SK-MEL-5 (cell line): ENCODE data around the gene SLC1A5. TPM values are rescaled to one million over a fixed set of nuclear protein-coding genes. Genes with fewer than 3 reads are reported as not detected.
"Not testable (repeated sequence)": the region's sequence is repeated elsewhere in the genome, so short reads cannot be mapped to it uniquely, and the experiment has no call there.

Experiments used
- DNase-seq: peaks from one replicate; pipeline ENCODE4 v3.0.0-alpha.2; 2016; ENCODE audit warnings: low read depth, low spot score
- in situ Hi-C: cut with HindIII; loops from 2 replicates; pipeline ENCODE4 v1.10.0; 2016; ENCODE audit warnings: low sequenced_read_pairs, high pct_unique_total_duplicates, low pct_unique_long_range_greater_than_20kb
- total RNA-seq: library from RNA; depleted of rRNA; stranded (reverse); fragments of >200 nt; shearing (Covaris generic); gene quantifications from 2 replicates; pipeline ENCODE4 v1.2.3, GENCODE V29; 2014

Gene SLC1A5
- total RNA-seq, 1 experiment from 2014 or later: 90.2 TPM

DNA sequence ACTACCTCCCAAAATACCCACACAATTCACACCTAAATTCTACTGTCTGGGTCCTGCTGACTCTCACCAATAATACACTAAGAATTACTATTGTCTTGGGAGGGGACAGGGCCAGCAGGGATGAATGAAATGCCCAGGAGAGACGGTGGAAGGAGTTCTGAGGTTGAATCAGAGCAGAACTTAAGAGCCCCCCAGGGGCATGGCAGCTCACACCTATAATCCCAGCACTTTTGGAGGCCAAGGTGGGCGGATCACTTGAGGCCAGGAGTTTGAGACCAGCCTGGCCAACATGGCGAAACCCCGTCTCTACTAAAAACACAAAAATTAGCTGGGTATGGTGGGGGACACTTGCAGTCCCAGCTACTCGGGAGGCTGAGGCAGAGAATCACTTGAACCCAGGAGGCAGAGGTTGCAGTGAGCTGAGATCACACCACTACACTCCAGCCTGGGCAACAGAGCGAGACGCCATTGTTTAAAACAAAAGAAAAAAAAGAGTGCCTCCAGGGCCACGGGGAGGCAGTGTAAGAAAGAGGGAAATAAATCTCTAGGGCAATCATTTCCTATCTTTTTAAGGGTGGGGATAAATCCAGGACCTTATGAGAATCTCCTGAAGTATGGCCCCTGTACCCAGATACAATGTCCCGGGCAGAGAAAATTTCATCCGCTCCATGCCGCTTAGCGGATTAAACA lies 10.3 kb downstream of the SLC1A5 start:
- DNase-seq, in situ Hi-C loops: not testable (repeated sequence)

- in situ Hi-C loops: no loop called here
- DNase-seq: peak; percentile 47
Measured at GRCh38 chr19:46776927-46777911, 11.2 kb downstream of the SLC1A5 start.

DNA sequence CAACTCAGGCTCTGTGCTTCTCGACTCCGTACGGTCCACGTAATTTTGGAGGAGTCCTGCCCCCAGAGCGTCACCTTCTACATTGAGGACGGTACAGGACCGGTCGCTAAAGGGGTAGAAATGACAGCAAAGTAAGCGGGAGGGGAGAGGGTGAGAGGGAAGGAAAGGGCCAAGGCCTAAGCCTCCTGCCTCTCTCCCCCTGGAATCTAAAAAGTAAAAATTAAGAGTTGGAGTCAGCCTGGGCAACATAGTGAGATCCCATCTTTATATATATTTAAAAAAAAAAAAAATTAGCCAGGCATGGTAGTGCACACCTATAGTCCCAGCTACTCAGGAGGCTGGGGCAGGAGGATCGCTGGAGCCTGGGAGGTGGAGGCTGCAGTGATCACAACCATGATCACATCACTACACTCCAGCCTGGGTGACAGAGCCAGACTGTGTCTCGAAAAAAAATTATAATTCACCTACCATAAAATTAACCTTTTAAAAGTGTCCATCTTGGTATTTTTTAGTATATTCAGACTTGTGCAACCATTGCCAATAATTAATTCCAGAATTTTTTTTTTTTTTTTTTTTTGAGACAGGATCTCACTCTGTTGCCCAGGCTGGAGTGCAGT lies 12.6 kb downstream of the SLC1A5 start:
- in situ Hi-C loops: no loop called here
- no peak for DNase-seq

- in situ Hi-C loops: no loop called here
Measured at GRCh38 chr19:46773018-46773399, 15.4 kb downstream of the SLC1A5 start.

DNA sequence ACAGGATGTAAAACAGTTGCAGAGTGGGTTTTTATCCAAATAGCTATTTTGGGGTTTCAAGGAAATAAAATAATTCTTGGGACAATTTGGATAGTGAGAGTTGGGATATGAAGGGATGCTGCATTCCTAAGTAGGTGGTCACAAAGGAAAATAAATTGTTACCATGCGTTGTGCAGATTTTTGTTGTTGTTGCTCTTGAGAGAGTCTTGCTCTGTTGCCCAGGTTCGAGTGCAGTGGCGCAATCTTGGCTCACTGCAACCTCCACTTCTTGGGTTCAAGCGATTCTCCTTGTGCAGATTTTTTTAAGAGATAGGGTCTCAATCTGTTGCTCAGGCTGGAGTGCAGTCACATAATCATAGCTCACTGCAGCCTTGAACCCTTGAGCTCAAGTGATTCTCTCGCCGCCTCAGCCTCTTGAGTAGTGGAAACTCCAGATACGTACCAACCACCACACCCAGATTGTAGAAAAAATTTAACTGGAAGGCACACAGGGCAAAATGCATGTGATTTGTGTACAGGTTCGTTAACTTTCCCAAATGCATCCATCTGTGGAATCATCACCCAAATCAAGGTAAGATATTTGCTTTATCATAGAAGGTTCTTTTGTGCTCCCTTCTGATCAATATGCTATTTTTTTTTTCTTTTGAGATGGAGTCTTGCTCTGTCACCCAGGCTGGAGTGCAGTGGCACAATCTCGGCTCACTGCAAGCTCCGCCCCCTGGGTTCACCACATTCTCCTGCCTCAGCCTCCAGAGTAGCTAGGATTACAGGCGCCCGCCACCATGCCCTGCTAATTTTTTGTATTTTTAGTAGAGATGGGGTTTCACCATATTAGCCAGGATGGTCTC lies 16.0 kb downstream of the SLC1A5 start:
- in situ Hi-C loops: no loop called here
- DNase-seq: no peak

More at GRCh38 chr19:46773018-46773399, 15.4 kb downstream of the SLC1A5 start:
- DNase-seq: no peak

GRCh38 chr19:46768746-46769145 lies 19.6 kb downstream of the SLC1A5 start:
- in situ Hi-C loops, DNase-seq: not testable (repeated sequence)

DNA sequence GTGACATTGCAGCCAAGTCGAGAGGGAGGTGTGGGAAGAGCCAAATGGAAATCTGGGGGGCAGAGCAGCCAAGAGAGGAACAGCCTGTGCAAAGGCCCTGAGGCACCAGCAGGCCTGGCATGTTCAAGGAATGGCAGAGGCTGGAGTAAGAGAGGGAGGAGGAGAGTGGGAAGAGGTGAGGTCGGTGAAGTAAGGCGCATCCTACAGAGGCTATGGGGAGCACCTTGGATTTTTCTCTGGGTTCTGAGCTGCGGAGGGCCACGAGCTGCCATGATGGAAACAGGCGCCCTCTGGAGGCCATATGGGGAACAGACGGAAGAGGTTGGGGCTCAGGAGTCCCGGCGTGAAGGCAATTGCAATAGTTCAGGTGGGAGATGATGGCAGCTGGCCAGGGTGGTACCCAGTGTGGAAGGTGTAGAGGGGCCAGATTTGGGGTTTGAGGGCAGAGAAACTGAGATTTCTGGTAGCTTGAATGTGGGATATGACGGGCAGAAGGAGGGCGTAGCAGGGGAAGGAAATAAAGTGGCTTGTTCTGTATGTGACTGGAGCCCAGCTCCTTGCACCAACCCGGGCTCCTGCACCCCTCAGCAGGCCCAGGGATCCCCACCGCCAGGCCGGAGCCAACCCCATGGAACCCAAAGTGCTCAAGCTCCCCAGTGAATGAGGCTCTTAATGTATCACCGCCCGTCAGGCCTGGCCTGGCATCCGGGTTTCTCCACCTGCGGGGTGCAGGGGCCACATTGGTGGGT lies 21.7 kb downstream of the SLC1A5 start:
- peak; percentile 66 for DNase-seq
- in situ Hi-C loops: no loop called here

- in situ Hi-C loops: no loop called here
- DNase-seq: peak; percentile 62
Measured at GRCh38 chr19:46764817-46765291, 23.5 kb downstream of the SLC1A5 start.

- in situ Hi-C loops: no loop called here
- no peak for DNase-seq
Measured at GRCh38 chr19:46762245-46762890, 26.0 kb downstream of the SLC1A5 start.

DNA sequence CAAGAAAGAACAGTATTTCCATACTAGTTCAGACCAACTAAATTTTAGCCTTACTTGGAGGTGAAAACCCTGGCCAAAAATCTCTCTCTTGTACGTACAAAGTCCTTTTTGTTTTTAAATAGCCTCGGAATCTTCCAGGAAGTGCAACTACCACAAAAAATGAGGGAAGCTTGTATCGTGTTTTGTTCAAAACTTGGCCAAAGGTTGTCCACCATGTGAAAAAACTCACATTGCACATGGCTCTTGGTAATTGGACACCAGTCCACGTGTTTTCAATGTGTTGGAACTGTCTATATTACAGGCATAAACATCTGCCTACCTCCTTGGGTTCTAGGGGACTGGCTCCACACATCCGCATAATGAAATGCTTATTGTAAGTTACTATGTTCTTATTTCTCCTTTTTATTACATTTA lies 27.0 kb downstream of the SLC1A5 start:
- in situ Hi-C loops: no loop called here
- DNase-seq: peak; percentile 43

- DNase-seq, in situ Hi-C loops: not testable (repeated sequence)
Measured at GRCh38 chr19:46760897-46761296, 27.5 kb downstream of the SLC1A5 start.

DNA sequence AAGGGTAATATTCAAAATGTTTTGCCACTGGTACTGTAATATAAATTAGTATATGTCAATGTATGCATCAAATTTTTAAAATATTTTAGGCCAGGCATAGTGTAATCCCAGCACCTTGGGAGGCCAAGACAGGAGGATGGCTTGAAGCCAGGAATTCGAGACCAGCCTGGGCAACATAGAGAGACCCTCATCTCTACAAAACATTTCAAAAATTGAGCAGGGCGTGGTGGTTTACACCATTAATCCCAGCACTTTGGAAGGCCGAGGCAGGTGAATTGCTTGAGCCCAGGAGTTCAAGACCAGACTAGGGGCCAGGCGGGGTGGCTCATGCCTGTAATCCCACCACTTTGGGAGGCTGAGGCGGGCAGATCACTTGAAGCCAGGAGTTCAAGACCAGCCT lies 28.0 kb downstream of the SLC1A5 start:
- in situ Hi-C loops: no loop called here
- no peak for DNase-seq

- DNase-seq: no peak
- in situ Hi-C loops: no loop called here
Measured at GRCh38 chr19:46759817-46760333, 28.5 kb downstream of the SLC1A5 start.

DNA sequence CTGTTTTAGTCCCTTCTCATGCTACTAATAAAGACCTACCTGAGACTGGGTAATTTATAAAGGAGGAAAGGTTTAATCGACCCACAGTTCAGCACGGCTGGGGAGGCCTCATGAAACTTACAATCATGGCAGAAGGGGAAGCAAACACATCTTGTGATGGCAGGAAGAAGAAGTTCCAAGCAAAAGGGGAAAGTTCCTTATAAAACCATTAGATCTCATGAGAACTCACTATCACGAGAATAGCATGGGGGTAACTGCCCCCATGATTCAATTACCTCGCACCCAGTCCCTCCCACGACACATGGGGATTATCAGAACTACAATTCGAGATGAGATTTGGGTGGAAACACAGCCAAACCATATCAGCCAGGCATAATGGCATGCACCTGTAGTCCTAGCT lies 29.2 kb downstream of the SLC1A5 start:
- no peak for DNase-seq
- in situ Hi-C loops: no loop called here

- in situ Hi-C loops: no loop called here
- no peak for DNase-seq
Measured at GRCh38 chr19:46756544-46756888, 31.9 kb downstream of the SLC1A5 start.

DNA sequence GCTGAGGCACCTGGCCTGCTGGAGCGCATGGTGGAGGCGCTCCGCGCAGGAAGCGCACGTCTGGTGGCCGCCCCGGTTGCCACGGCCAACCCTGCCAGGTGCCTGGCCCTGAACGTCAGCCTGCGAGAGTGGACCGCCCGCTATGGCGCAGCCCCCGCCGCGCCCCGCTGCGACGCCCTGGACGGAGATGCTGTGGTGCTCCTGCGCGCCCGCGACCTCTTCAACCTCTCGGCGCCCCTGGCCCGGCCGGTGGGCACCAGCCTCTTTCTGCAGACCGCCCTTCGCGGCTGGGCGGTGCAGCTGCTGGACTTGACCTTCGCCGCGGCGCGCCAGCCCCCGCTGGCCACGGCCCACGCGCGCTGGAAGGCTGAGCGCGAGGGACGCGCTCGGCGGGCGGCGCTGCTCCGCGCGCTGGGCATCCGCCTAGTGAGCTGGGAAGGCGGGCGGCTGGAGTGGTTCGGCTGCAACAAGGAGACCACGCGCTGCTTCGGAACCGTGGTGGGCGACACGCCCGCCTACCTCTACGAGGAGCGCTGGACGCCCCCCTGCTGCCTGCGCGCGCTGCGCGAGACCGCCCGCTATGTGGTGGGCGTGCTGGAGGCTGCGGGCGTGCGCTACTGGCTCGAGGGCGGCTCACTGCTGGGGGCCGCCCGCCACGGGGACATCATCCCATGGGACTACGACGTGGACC lies 32.4 kb downstream of the SLC1A5 start:
- in situ Hi-C loops: no loop called here

More for the DNA sequence above, 32.4 kb downstream of the SLC1A5 start:
- DNase-seq: no peak
